ENCODE results near the gene JMJD8.

DNA sequence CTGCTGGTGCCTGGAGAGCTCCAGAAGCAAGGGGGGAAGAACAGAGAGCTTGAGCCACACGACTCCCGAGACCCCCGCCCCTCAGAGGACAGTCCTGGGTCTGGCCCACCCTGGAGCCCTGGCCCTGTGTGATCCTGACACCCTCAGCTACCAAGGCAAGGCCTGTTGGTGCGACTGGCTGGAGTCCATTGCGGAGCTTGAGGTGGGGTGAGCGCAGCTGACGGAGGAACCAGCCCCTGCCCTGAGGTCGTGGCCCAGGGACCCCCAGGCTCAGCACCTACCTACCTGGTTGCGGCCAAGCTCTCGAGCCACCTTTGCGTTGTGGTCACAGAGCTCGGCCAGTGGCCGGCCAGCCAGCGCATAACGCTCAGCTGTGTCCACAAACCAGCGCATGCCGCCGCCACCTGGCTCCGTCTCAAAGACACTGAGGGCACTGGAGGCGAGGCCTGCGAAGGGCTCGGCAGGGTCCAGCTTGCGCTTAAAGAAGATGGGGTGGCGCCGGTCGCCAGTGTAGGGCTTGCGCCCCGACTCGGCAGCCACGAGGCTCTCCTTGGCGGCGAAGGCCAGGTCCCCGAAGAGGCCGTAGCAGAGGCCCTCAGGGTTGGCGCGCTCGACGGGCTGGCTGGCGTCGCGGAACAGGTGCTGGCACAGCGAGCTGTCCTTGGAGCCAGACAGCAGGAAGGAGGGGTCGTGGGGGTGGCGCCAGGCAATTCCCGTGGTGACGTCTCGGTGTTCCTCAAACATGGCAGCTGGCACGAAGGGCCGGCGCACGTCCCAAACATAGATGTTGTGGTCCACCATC, 2.5 kb upstream of the JMJD8 start:
- TF ChIP-seq, protein P1, sequence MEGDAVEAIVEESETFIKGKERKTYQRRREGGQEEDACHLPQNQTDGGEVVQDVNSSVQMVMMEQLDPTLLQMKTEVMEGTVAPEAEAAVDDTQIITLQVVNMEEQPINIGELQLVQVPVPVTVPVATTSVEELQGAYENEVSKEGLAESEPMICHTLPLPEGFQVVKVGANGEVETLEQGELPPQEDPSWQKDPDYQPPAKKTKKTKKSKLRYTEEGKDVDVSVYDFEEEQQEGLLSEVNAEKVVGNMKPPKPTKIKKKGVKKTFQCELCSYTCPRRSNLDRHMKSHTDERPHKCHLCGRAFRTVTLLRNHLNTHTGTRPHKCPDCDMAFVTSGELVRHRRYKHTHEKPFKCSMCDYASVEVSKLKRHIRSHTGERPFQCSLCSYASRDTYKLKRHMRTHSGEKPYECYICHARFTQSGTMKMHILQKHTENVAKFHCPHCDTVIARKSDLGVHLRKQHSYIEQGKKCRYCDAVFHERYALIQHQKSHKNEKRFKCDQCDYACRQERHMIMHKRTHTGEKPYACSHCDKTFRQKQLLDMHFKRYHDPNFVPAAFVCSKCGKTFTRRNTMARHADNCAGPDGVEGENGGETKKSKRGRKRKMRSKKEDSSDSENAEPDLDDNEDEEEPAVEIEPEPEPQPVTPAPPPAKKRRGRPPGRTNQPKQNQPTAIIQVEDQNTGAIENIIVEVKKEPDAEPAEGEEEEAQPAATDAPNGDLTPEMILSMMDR (IDR thresholded peaks at IDR 0.05), result no peak
- no peak for TF ChIP-seq EP300 (IDR thresholded peaks at IDR 0.05)
- no peak for TF ChIP-seq POLR2AphosphoS5 (IDR thresholded peaks at IDR 0.05)

All from stomach (tissue), 4 donors.